Measurements from ENCODE around the gene RNASEL. TPM values are rescaled to one million over a fixed set of nuclear protein-coding genes. Genes with fewer than 3 reads are reported as not detected.

Gene RNASEL
- total and polyA plus RNA-seq, 4 donors = 3.7 to 14.8 (median 9.0) TPM

DNA sequence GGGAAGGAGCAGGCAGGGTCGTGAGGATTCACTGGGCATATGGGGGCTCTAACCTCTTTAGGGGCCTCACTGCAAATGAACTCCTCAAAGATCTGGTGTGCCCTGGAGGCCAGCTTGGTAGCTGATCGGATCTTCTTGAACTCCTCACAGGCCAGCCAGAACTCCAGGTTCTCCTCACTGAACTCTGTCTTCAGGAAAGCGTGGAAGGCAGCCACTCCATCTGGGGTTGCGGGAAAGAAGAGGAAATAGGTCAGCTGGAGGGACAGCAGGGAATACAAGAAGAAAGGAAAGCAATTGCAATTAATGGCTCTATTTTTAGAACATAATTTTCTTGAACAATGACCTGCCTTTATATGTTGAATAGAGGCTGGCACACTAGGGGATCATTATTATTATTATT is 12.9 kb upstream of the RNASEL start:
- H3K9me3 ChIP-seq (ENCODE audit: control insufficient read depth in 4 of 4, insufficient read depth in 3 of 4, low read length in 3 of 4) = no peaks in the 10 kb centered on the region
- TF ChIP-seq, protein P1, sequence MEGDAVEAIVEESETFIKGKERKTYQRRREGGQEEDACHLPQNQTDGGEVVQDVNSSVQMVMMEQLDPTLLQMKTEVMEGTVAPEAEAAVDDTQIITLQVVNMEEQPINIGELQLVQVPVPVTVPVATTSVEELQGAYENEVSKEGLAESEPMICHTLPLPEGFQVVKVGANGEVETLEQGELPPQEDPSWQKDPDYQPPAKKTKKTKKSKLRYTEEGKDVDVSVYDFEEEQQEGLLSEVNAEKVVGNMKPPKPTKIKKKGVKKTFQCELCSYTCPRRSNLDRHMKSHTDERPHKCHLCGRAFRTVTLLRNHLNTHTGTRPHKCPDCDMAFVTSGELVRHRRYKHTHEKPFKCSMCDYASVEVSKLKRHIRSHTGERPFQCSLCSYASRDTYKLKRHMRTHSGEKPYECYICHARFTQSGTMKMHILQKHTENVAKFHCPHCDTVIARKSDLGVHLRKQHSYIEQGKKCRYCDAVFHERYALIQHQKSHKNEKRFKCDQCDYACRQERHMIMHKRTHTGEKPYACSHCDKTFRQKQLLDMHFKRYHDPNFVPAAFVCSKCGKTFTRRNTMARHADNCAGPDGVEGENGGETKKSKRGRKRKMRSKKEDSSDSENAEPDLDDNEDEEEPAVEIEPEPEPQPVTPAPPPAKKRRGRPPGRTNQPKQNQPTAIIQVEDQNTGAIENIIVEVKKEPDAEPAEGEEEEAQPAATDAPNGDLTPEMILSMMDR (IDR thresholded peaks at IDR 0.05; ENCODE audit: control extremely low read depth, extremely low read depth) = no peak
- H3K27me3 ChIP-seq (ENCODE audit: control insufficient read depth in 3 of 3, insufficient read depth in 3 of 3, low read length in 2 of 3) = peaks cover 0 to 9% (median 0%) of the 10 kb centered on the region in 3 donors
- no peak overlapping the region for H3K4me3 ChIP-seq
- peak overlapping the region in 1 of 2 donors; percentile 42 for H3K27ac ChIP-seq (ENCODE audit: low read depth in 1 of 2, low read length in 1 of 2)
- ATAC-seq (ENCODE audit: insufficient read depth, low FRiP score) (no peak), DNase-seq (no peak)
- H3K4me1 ChIP-seq (ENCODE audit: control insufficient read depth in 5 of 5, insufficient read depth in 5 of 5, low read length in 5 of 5) = peaks cover 0 to 12% (median 5%) of the 10 kb centered on the region in 5 donors
- WGBS, 2 donors = 66 to 87% methylated on average over 4 of the region's 4 CpGs
- H3K36me3 ChIP-seq (ENCODE audit: control insufficient read depth in 4 of 4, insufficient read depth in 4 of 4, low read length in 4 of 4) = peaks cover 0 to 10% (median 0%) of the 10 kb centered on the region in 4 donors
- no peak overlapping the region for H3K9ac ChIP-seq (ENCODE audit: insufficient read depth in 1 of 2, low read length in 2 of 2)

DNA sequence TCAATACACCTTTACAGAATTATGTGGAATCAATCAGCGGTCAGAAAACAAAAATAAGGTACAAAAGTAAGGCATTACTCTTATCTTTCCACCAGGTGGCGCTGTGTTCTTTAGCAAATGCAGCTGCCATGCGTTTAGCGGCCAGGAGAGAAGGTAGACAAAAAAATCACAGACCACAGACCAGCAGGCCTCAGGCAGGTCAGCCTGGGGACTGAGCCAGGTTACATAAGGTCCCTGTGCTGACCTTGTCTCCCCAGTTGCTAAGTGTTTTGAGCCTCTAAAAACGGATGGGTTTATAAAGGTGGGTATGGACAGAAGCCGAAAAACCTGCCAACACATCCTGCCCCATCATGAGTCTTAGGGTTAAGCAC is 12.3 kb upstream of the RNASEL start:
- Histone ChIP-seq H3K9ac (ENCODE audit: insufficient read depth in 1 of 2, low read length in 2 of 2) (no peak overlapping the region), H3K9me3 (ENCODE audit: control insufficient read depth in 4 of 4, insufficient read depth in 3 of 4, low read length in 3 of 4) (no peaks in the 10 kb centered on the region), H3K27me3 (ENCODE audit: control insufficient read depth in 3 of 3, insufficient read depth in 3 of 3, low read length in 2 of 3) (peaks cover 0 to 9% (median 0%) of the 10 kb centered on the region in 3 donors), H3K4me3 (no peak overlapping the region), H3K36me3 (ENCODE audit: control insufficient read depth in 4 of 4, insufficient read depth in 4 of 4, low read length in 4 of 4) (peaks cover 0 to 10% (median 0%) of the 10 kb centered on the region in 4 donors), H3K27ac (ENCODE audit: low read depth in 1 of 2, low read length in 1 of 2) (peak overlapping the region in 1 of 2 donors; percentile 42), H3K4me1 (ENCODE audit: control insufficient read depth in 5 of 5, insufficient read depth in 5 of 5, low read length in 5 of 5) (peaks cover 0 to 12% (median 5%) of the 10 kb centered on the region in 5 donors)
- TF ChIP-seq, protein P1 (IDR thresholded peaks at IDR 0.05; ENCODE audit: control extremely low read depth, extremely low read depth) = peak; percentile 79
- DNase-seq = peak; percentile 68 to 85 (median 85)
- no peak for ATAC-seq (ENCODE audit: insufficient read depth, low FRiP score)
- 20 to 22% methylated on average over 6 of the region's 6 CpGs for WGBS, 2 donors

DNA sequence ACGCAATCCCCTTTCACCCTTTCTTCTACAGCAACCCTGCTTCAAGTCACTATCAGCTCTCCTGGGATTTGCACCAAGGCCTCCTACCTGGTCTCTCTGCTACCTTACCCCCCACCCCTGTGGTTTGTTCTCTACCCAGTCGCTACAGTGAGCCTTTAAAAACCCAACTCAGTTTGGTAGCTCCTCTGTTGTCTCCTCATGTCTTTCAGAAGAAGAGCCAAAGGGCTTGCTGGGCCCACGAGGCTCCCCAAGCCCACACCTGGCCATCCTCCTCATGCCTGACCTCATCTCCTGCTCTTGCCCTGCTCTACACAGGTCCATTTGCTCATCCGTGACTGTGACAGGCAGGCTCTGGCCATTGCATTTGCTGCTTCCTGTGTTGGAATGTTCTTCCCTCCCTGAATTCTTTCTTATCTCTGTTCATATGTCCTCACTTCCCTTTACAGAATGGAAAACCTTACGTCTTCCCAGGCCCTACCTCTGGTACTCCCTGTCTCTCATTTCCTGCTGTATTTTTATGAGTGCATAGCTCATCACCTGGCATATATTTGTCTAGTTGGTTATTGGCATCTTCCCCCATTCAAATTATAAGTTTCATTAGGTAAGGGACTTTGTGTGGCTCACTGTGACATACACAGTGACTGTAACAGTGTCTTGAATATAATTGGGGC is 11.8 kb upstream of the RNASEL start:
- H3K4me3 ChIP-seq = no peak overlapping the region
- peaks cover 0 to 12% (median 5%) of the 10 kb centered on the region in 5 donors for H3K4me1 ChIP-seq (ENCODE audit: control insufficient read depth in 5 of 5, insufficient read depth in 5 of 5, low read length in 5 of 5)
- peaks cover 0 to 9% (median 0%) of the 10 kb centered on the region in 3 donors for H3K27me3 ChIP-seq (ENCODE audit: control insufficient read depth in 3 of 3, insufficient read depth in 3 of 3, low read length in 2 of 3)
- no peaks in the 10 kb centered on the region for H3K9me3 ChIP-seq (ENCODE audit: control insufficient read depth in 4 of 4, insufficient read depth in 3 of 4, low read length in 3 of 4)
- no peak for DNase-seq
- TF ChIP-seq, protein P1 (IDR thresholded peaks at IDR 0.05; ENCODE audit: control extremely low read depth, extremely low read depth) = no peak
- no peak overlapping the region for H3K27ac ChIP-seq (ENCODE audit: low read depth in 1 of 2, low read length in 1 of 2)
- WGBS, 2 donors = 67 to 74% methylated on average over 5 of the region's 5 CpGs
- no peak for ATAC-seq (ENCODE audit: insufficient read depth, low FRiP score)
- H3K9ac ChIP-seq (ENCODE audit: insufficient read depth in 1 of 2, low read length in 2 of 2) = no peak overlapping the region
- H3K36me3 ChIP-seq (ENCODE audit: control insufficient read depth in 4 of 4, insufficient read depth in 4 of 4, low read length in 4 of 4) = peaks cover 0 to 10% (median 0%) of the 10 kb centered on the region in 4 donors

All from lung (tissue), 12 donors.